Endothelial cell (in vitro differentiated cells): ENCODE data around the gene KCNE1. TPM values are rescaled to one million over a fixed set of nuclear protein-coding genes. Genes with fewer than 3 reads are reported as not detected.
A peak's percentile ranks its signal among the peaks of the same experiment; 100 is the strongest.

Source experiments
- DNase-seq: peaks from one replicate; pipeline ENCODE4 v3.0.0; 2021; ENCODE audit warnings: low spot score
- H3K27ac Mint-ChIP-seq: one replicate; pipeline ENCODE4 v1.8.0; 2021; ENCODE audit warnings: mixed read lengths, inconsistent platforms; ENCODE audit not compliant: unreplicated experiment
- H3K27me3 Mint-ChIP-seq: one replicate; pipeline ENCODE4 v1.8.0; 2021; ENCODE audit warnings: mild to moderate bottlenecking, moderate library complexity, mixed read lengths, inconsistent platforms; ENCODE audit not compliant: unreplicated experiment
- H3K36me3 Mint-ChIP-seq: one replicate; pipeline ENCODE4 v1.8.0; 2021; ENCODE audit warnings: mild to moderate bottlenecking, low read depth, mixed read lengths, inconsistent platforms; ENCODE audit not compliant: unreplicated experiment
- H3K4me1 Mint-ChIP-seq: one replicate; pipeline ENCODE4 v1.8.0; 2021; ENCODE audit warnings: mild to moderate bottlenecking, mixed read lengths, inconsistent platforms; ENCODE audit not compliant: unreplicated experiment
- H3K4me3 Mint-ChIP-seq: one replicate; pipeline ENCODE4 v1.8.0; 2021; ENCODE audit warnings: mild to moderate bottlenecking, mixed read lengths, inconsistent platforms; ENCODE audit not compliant: unreplicated experiment
- H3K9me3 Mint-ChIP-seq: one replicate; pipeline ENCODE4 v1.8.0; 2021; ENCODE audit warnings: mixed read lengths, inconsistent platforms; ENCODE audit not compliant: unreplicated experiment
- CTCF ChIP-seq: fragments of 200-600 bp; sonication (generic); IDR thresholded peaks from one replicate; pipeline ENCODE4 v1.5.0; 2021; ENCODE audit warnings: antibody characterized with exemption; ENCODE audit not compliant: unreplicated experiment
- total RNA-seq: library from RNA; stranded (reverse); fragmentation: NEBNext Ultra II Directional; extraction: Animal tissue kit (Norgen Biotek cat#: 25700); gene quantifications from one replicate; pipeline ENCODE4 v1.2.1, GENCODE V29; 2021; ENCODE audit not compliant: unreplicated experiment

KCNE1 gene
- total RNA-seq, 1 donor from 2014 or later = 0.26 TPM

- Mint-ChIP-seq H3K4me3 (no peak overlapping the region), H3K27ac (no peak overlapping the region), H3K36me3 (no peaks in the 10 kb centered on the region), H3K27me3 (peaks cover 1% of the 10 kb centered on the region), H3K9me3 (peaks cover 4% of the 10 kb centered on the region), H3K4me1 (no peaks in the 10 kb centered on the region)
- DNase-seq = no peak
- TF ChIP-seq CTCF = no peak
These were observed 40.5 kb upstream of the KCNE1 start for GRCh38 chr21:34552360-34553098.

DNA sequence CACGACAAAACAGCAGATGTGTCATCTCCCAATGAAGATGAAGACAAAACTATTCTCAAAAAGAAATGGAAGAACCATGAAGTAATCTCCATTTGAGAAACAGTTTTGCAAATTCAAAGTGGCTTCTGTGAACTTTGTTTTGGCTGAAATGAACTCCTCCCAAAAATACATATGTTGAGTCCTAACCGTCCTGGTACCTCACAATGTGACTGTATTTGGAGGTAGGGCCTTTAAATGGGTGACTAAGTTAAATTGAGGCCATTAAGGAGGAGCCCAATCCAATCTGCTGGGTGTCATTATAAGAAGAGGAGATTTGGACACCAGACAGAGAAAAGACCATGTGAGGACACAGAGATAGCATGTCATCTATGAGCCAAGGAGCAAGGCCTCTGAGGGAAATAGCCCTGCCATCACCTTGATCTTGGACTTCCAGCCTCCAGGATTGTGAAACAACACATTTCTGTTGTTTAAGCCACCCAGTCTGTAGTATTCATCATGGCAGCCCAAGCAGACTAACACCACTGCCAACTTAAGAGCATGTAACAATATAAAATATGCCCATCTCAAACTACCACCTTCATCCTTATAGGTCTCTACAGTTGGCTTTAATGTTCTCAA is 38.3 kb upstream of the KCNE1 start:
- DNase-seq = no peak
- Mint-ChIP-seq H3K27me3 (peaks cover 1% of the 10 kb centered on the region), H3K27ac (no peak overlapping the region), H3K9me3 (peaks cover 4% of the 10 kb centered on the region), H3K4me1 (peaks cover 18% of the 10 kb centered on the region), H3K4me3 (no peak overlapping the region), H3K36me3 (no peaks in the 10 kb centered on the region)
- TF ChIP-seq CTCF = no peak

DNA sequence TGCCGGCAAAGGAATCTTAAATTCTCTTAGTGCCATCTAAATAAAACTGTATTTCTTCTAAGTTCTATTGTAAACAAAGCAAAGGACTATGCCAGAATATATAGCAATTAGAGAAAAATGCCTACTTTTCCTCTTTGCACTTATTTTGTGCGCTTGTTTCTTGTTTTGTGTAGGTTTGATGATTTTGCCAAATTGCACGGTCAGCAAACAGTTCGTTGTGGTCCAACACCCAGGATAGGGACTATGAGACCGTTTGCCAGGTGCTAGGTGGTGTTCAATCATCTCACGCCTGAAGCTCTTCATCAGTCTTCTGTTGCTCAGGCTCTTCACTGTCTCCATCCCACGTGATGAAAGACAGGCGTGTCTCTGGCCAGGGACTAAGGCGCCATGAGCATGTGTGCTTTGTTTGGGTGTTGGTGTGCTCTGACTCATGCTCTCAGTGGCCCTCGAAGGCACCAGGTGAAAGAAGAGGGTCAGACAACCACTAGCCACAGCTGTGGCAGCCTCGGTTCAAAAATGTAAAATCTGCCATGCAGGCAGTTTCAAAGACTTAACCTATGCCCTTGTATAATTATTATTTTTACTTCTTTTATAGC is 36.9 kb upstream of the KCNE1 start:
- H3K4me3 Mint-ChIP-seq = no peak overlapping the region
- peaks cover 1% of the 10 kb centered on the region for H3K27me3 Mint-ChIP-seq
- no peak overlapping the region for H3K27ac Mint-ChIP-seq

GRCh38 chr21:34546542-34546941 is 34.5 kb upstream of the KCNE1 start:
- no peak for TF ChIP-seq CTCF
- H3K36me3 Mint-ChIP-seq = no peaks in the 10 kb centered on the region

More for the DNA sequence above, 36.9 kb upstream of the KCNE1 start:
- H3K9me3 Mint-ChIP-seq = no peaks in the 10 kb centered on the region
- no peak for DNase-seq
- H3K36me3 Mint-ChIP-seq = no peaks in the 10 kb centered on the region
- no peak for TF ChIP-seq CTCF
- peaks cover 24% of the 10 kb centered on the region for H3K4me1 Mint-ChIP-seq

More at GRCh38 chr21:34546542-34546941, 34.5 kb upstream of the KCNE1 start:
- H3K27ac Mint-ChIP-seq = peak overlapping the region; percentile 48
- no peak for DNase-seq
- H3K4me1 Mint-ChIP-seq = peaks cover 24% of the 10 kb centered on the region
- H3K4me3 Mint-ChIP-seq = no peak overlapping the region
- peaks cover 6% of the 10 kb centered on the region for H3K27me3 Mint-ChIP-seq
- H3K9me3 Mint-ChIP-seq = no peaks in the 10 kb centered on the region
